Measurements from ENCODE around the gene ADORA1.

ADORA1 gene

DNA sequence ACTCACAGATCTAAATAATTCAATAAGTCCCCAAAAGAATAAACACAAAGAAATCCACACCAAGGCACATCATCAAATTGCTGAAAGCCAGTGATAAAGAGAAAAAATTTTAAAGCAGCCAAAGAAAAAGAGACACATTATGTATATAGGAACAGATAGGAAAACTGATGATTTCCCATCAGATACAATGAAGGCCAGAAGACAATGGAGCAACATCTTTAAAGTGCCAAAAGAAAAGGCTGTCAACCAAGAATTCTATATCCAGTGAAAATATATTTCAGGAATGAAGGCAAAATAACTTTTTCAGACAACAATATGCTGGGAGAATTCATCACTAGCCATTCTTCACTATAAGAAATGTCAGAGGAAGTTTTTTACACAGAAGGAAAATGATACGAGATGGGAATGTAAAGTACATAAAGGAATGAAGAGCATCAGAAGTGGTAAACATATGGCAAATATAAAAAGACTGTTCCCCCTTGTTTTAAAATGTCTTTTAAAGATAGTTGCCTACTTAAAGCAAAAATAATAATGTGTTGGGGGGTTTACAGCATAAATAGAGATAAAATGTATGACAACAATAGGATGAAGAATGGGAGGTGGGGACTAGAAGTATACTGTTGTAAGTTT, 32.4 kb upstream of the ADORA1 start:
- no peak for DNase-seq

DNA sequence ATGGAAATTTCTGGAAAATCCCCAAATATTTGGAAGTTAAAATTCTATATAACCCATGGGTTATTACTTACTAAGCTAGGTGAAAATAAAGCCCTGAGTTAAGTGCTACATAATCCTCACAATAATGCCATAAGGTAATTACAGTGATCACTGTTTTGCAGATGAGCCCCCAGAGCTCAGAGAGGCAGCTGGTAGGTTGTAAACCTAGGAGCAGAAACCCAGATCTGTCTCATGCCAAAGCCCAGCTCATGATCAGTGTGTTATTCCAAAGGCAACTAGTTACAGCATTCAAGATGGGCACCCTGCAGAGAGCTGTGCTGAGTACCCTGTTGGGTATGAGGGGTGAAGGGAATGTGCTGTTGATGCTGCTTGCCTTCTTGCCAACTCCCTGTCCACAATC, 31.0 kb upstream of the ADORA1 start:
- no peak for DNase-seq

DNA sequence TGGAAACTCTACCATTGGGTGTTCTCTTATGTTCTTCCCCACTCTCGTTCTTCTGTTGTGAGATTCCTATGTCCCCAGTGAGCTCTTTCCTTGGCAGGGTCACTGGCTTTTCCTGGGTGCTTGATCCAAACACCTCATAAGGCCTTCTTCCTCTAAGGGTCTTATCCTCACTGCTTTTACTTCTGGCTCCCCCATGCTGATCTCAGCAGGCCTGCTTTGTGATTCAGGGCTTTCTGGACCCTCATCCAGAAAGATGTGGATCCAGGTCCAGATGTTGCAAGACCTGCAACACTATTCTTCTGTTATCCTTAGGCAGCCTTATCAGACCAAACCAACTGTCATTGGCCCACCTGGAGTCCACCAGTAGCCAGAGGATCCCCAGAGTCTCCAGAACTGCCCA, 30.5 kb upstream of the ADORA1 start:
- DNase-seq = no peak

DNA sequence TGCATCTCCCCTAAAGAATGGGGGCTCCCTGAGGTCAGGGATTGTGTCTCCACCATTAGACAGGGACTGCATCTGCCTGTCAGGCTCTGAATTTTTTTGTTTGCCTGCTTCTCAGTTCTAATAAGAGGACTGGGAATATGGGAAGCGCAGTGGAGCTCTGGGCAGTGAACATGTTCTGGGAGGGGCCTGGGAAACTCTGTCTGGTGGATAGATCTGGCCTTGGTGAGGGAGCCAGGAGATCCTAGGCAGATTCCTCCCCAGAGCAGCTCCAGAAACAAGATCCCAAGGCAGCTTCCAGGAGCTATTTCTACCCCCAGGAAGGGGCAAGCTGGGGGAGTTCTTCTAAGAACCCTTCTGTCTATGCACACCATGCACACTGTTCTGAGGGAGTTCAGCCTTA, 29.1 kb upstream of the ADORA1 start:
- DNase-seq = no peak

DNA sequence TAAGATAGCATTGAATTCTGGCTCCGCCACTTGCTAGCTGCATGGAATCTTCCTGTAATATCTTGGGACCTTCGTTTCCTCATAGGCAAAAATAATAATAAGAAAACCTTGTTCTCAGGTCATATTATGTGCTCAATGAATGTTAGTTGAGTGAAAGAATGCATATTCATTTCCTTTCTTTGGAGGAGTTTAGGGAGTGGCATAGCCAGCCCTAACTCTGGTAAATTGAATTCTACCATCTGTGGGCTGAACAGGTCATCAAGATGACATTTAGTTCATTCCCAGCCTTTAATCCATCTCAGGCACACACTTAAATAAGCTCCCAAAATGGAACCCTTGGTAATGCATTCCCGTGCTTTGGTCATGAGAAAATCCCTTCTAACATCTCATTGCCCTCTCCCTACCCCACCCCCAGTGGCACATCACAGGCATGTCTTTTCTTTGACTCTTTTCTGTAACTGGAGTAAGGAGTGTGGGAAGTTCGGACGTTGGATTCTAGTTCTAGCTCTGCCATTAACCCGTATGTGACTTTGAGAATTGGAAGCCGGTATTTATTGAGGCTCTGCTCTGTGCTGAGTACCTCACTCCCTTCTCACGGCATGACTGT, 28.5 kb upstream of the ADORA1 start:
- DNase-seq = no peak

DNA sequence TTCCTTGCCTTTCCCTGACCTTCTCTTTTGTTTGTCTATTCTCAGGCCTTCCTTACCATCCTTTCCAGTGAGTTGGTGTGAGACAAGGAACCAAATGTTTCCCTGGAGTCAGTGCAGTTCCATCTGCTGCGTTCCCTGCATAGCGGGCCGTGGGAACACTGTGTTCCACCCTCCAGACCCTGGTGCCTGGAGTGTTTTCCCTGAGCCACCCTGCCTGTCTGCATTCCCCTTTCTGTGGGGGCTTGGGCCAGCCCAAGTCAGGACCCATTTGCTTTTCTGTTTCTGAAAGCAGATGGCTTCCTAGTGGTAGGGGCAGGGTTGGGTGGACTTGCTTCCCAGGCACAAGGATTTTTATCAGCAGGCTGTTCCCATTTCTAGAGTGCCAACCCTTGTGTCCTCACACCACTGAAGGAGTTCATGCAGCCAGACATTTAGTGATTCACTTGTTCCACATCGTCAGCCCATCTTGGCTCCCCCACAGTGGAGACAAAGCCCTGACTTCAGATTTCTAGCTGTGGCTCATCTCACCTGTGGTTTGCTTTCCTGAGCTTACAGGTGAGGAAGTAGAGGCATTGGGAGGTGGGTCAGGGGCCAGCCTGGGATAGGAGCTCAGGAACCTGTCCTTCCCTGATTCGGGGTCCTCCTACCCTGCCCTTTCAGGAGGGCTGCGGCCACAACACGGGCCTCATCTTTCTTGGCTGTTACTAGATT, 27.6 kb upstream of the ADORA1 start:
- no peak for DNase-seq

DNA sequence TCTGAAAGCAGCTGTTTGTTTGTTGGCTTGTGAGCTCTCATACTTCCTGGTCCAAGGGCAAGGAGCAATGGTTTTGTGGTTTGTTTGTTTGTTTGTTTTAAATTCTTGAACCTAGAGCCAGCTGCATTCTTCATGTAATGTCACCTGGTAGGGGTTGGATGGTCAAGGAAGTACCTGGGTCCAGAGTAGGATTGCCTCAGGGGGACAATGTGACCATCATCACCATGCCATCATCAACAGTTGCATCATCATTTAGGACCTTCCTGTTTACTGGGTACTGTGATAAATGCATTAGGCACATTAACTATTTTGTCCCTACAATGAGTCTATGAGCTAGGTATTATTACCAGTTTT, 27.0 kb upstream of the ADORA1 start:
- DNase-seq = no peak

DNA sequence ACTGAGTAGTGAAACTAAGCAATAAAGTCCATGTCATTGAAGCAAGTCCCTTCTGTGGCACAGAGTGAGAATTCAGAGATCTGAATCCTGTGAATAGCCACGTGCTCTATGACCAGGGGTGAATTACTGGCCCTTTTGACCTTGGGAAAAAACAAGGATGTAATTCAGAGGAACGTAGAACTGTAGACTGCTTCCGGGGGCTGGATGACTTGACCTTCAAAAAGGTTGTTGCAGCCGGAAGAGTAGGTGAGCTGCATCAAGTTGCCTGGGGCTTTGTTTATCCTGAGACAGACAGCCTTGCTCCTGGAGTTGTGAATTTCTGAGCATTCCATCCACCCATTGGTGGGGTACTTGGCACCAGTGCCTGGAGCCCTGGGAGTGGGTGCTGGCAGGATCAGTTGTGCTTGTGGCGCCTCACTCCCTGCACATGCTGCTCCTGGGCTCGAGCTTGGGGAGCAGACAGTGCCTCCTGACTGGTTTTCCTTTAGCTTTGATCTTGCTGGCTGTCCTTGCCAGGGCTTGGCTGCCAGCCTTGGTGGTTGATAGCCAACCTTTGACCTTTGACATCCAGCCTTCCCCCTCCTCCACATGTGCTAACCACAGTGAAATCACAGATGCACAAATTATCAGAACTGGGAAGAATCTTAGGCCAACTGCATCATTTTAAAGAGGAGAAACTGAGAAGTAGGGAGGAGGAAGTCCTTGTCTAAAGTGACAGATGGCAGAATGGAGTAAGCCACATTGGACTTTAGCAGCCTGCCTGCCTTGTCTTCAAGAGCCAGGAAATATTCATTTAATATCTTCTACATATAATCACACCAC, 25.5 kb upstream of the ADORA1 start:
- no peak for DNase-seq

DNA sequence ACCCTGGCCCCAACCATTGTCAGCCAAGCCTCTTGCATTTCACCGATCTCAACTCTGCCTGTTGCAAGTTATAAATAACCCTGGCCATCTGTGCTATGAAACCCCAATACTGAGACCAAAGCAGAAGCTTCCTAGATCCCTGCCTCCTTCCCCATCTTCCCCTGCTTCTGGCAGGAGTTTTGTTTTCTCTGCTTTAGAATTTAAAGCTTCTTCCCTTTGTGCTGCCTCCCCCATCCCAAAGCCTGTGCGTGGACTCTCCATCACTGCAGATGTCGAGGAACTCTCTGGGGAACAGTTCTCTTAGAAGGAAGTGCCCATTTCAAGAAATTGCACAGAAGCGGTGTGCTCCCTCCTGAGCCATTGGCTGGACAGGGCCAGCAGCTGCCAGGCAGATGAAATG, 24.3 kb upstream of the ADORA1 start:
- no peak for DNase-seq

DNA sequence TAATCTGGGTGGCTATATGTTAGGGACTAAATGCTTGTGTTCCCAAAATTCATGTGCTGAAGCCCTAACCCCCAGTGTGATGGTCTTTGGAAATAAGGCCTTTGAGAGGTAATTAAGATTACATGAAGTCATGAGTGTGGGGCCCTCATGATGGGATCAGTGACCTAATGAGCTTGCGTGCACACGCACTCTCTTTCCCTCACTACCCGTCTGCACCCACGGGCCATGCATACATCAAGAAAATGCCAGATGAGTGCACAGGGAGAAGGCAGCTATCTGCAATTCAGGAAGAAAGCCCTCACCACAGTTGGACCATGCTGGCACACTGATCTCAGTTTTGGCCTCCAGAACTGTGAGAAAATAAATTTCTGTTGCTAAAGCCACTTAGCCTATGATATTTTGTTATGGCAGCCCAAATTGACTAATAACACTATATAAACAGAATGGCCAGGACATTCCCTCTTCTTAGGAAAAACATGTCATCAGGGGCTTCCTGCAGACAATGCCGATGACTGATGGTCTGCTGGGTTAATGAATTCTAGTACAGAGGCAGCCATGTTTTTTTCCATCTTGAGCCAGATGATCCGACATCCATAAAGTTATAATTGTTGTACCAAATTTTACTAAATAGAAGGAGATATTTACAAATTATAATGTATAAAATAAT, 23.6 kb upstream of the ADORA1 start:
- DNase-seq = no peak

DNA sequence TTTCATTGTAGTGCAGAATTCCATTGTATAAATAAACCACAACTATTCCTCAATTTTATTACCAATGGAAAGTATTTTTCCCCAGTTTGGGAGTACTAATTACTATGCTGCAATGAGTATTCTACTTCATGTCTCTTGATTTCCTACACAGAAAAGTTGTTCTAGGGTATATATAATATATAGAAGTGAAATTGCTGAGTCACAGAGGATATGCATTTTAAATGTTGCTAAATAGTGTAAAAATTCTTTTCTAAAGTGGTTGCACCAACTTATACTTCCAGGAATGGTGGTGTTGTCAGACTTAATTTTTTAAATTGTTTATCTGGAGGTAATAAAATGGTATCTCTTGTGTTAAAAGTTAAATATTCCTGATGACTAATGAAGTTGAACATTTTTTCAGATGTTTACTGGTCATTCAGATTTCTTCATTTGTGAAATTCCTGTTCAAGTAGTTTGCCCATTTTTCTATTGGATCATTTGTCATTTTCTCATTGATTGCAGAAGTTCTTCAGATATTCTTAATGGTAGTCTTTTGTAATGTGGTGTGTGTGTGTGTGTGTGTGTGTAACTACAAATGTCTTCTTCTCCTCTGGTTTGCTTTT, 22.6 kb upstream of the ADORA1 start:
- no peak for DNase-seq

DNA sequence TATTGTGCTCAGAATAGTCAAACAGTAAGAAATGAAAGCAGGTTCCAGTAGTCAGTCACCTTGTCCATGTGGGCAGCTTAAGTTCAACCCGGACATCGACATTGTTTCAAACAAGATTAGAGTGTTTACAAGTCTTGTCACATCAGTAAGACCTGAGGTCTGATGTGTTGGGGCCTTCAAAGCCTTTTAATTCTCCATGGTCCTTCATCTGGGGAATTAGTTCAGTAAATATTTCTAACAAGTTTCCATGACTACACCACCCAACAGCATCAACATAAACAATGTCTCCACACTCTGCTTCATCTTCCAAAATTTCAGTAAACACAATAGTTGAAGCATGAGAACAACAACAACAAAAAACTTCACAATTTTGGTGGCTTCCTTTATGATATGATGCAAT, 15.1 kb upstream of the ADORA1 start:
- DNase-seq = no peak

DNA sequence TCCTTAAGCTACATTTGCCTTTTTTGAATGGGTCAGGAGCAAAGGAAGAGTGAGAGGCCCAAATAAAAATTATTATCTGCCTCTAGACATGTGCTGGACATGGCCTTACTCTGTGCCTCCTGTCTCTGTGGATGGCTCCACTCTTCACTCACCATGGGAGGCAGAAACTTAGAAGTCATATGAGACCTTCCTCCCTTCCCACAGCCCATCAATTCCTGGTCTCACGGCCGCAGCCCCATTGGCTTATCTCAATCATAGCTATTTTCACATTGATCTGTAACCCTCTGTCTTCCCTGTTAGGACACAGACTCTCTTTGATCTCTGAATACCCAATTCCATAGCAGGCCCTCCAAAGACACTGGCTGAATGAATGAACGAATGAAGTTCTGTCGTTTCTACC, 14.2 kb upstream of the ADORA1 start:
- DNase-seq = no peak

DNA sequence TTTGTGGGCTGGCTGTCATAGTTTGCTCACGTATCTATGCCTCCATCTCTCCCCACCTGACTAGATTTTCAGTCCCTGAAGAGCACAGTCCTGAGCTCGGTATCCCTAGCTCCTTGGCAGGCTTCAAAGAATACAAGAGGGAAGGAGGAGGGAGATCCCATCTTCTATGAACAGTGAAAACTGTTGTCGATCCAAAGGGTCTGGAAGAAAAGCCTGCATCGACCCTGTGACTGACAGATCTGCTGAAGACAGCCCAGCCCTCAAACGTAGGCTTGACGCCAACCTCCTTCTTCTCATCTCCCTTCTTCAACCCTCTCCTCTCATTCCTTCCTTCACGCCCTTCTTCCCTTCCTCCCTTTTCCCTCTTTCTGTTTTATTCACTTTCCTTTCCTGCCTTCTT, 13.3 kb upstream of the ADORA1 start:
- DNase-seq = no peak

DNA sequence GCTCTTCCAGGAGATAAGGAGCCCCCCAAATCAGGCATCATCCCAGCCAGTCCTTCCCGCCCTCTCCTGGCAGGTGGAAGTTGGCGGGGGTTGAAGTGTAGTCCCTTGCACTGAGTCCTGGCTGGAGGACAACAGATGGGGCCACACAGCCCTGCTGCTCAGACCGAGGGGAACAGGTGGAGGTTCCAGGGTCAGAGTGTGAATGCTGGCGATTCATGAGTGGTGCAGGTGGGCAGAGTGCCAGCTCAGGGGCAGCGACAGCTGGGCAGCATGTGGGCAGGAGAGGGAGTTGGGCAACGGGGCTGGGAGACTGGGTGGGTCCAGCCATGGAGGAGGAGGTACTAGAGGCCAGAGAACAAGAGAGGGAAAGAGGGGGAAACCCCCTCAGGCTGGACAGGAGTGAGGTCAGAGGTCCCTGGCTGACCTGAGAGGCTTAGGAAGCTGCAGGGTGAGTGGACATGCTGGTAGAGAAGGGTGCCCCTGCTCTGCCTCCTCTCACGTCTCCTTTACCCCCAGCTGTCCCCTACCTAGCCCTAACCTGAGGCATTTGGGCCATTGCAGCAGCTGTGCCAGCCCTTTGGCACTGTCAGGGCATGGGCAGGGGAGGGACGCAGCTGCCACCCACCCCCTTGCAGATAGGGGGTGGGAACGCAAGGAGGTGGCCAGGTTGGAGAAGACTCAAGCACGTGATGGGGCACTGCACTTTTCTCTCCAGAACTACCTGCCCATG, 11.3 kb upstream of the ADORA1 start:
- no peak for DNase-seq

DNA sequence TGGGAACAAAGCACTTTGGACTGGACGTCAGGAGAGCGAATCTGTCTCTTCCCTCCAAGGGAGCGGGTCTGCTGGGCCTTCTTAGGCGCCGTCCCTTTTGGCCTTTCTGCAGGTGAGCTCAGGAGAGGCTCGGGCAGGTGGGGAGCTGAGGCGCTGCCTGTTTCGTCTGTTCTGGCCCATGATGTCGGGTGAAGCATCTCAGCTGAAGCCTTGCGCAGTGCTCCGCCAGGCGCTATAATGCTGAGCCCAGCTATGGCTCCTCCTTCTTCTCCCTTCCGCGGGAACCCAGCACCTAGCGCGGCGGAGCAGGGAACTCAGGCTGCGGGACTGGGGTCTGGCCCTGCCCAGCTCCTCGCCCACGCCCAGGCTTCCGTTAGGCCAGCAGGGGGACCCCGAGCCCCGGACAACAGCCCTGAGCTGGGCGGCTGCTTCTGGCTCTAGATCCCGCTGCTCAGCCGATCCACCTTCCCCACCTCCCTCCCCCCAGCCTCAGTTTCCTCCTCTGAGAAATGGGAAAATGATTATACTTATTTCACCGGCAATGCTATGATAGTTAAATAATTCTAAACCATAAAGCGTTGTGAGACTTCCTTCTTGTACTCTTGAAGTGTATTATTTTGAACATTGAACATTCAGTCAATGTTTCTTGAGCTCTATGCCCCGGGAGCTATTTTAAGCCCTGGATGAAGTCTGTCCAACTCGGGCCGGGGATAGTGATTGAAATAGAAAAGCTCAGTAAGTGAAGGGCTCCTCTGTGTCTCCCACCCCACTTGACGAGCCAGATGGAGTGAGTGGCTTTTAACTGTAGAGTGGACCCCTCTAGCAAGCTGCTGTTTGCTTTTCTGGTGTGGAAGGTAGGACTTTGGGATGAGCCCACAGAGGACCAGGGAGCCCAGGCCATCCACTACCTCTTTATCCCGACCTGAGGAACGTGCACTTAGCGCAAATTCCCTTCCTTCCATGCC, 9.6 kb upstream of the ADORA1 start:
- DNase-seq = no peak

DNA sequence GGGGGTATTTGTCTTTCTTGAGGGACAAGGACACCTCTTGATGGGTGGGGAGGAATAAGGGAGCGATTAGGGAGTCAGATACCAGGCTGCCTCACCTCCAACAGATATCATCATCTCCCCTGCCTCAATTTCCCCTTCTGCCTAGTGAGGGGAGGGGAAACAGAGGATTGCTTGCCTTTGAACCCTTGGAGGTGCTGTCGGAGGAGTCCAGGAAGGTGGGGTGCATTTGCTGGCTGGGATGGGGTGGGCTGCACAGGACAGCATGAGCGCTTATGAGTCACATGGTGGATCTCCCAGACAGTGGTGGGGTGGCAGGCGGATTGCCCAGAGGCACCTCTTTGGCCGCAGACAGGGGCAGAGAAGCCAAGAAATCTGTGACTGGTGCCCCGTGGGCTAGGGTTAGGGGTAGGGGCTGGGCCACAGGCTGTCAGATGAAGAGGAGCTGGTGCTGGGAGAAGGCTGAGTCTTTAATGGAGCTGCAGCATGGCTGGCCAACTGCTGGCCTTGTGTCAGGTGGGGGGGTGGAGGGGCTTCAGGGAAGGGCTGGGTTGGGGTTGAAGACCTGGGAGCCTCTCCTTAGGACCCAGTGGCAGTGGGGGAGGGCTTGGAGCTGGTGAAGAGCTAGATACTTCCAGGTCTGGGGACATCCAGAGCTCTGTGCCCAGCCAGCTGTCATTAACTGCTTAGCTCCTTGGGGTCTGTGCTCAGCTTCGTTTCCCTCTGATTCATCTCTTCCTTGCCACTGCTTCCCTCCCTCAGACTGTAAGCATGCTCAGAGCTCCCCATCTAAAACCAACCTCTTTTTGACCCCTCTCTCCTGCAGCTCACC, 7.0 kb upstream of the ADORA1 start:
- no peak for DNase-seq

DNA sequence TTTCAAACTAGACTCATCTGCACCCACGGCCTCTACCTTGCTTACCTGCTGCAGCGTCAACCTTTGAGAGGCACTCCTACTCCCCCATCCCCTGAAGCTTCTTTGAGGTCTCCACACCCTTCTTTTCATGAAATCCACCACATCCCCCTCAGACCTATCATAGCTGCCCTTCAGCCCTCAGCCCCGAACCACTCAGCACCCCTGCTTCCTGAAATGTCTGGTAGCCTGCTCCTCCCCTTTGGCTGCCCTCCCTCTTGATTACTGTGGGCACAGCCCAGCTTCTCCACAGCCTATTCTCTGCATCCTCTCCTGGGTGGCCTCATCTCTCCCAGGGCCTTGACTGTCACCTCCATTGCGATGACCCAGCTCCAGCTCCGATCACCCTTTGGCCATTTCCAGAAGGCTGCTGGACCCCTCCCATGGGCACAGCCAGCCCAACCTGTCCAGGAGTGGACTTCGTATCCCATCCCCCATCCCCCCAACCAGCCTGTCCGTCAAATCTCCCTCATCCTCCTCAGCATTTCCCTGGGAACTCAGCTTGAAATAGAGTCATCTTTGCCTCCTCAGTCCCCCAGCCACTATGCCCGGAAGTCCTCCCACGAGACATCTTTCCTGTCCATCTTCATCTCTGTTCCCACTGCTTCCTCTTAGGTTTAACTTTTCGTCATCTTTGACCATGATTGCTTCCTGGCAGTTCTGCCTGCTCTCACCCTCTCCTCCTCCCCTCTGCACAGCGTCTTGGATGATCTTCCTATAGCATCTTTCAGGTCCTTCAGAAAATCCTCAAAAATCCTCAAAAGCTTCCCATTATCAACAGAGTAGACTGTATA, 6.1 kb upstream of the ADORA1 start:
- DNase-seq = no peak

DNA sequence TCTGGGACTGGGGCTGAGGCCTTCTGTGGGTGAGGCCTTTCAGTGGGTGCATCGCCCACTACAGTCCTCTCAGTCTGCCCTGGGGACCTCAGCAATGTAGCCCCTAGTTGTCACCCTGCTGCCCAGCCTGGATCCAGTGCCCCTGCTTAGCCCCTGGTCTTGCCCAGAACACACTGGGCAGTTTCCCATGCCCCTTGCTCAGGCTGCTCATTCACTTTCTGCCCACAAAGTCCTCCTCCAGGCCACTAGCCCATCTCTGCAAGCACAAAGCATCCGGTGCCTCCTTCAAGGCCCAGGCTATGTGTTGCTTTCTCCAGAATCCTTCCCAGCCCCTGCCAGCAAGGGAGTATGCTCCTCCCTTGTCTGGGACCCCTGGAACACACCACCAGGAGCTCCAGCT, 5.4 kb upstream of the ADORA1 start:
- no peak for DNase-seq

Measured in NCI-H1436 treated with DMSO at 0.1 percent for 48 hours (cell line).